ENCODE results near the gene ANKRD2. TPM values are rescaled to one million over a fixed set of nuclear protein-coding genes. Genes with fewer than 3 reads are reported as not detected.

The ANKRD2 gene
- total and polyA plus RNA-seq, 10 of the 15 experiments (the other 5 are each of a cell fraction or from before 2014, with no cell fraction given): 0.18 to 0.23 TPM; not detected in 8

DNA sequence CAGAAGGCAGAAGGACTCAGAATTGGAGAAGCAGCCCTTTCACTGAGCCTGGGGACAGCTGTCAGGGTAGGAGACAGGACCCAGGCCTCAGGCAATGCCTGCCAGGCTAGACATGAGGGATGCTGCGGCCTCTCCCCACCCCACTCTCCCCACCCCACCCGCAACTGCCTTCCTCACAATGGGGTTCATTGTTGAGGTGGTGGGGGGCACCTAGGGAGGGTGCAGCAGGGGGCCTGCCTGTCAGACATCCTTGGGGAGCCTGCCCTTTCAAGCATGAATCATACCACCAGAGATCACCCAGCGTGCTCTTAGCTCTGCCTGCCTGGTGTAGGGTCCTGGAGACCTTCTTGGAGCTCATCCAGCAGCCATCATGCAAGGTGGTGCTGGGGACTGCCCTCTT, 16.9 kb downstream of the ANKRD2 start, which contains the start of gene C10orf62:
Gene C10orf62, plus strand, starts transcription at position 243 of the 400 bp plus-strand sequence. CDS start 177 bp downstream, outside the sequence.
- no peak for ATAC-seq
- TF ChIP-seq FOXM1 (IDR thresholded peaks at IDR 0.05; ENCODE audit: low read depth, low read length) (no peak), HDAC2 (IDR thresholded peaks at IDR 0.05) (no peak), ZNF384 (IDR thresholded peaks at IDR 0.05; ENCODE audit: borderline replicate concordance, low read depth, low read length) (no peak), BMI1 (IDR thresholded peaks at IDR 0.05; ENCODE audit: borderline replicate concordance) (no peak)
- no peak for FAIRE-seq
- SMC1A ChIA-PET (ENCODE audit: uncharacterized antibody, unreplicated experiment): no interaction called here
- no peak within 1 kb of the TSS for H3K4me3 ChIP-seq
- POLR2A ChIA-PET: no interaction called here
- H3K9ac ChIP-seq (ENCODE audit: control insufficient read depth, insufficient read depth, low read length): no peak within 1 kb of the TSS
- H4K20me1 ChIP-seq (ENCODE audit: control insufficient read depth, insufficient read depth): no peaks in the 10 kb centered on the region
- H3K36me3 ChIP-seq (ENCODE audit: control insufficient read depth in 2 of 2, insufficient read depth in 2 of 2, low read length in 1 of 2): no peaks in the 10 kb centered on the region
- no peak within 1 kb of the TSS for H2AFZ ChIP-seq (ENCODE audit: control insufficient read depth, low read depth, low read length)
- BruUV-seq (replicated peaks): no TSS peak
- WGBS (ENCODE audit: insufficient coverage, insufficient replicate concordance, low lambda C conversion rate, missing lambda C conversion rate): 33% methylated on average over 2 of the region's 3 CpGs
- H3K4me2 ChIP-seq (ENCODE audit: control insufficient read depth, insufficient read depth): no peak within 1 kb of the TSS
- no peaks in the 10 kb centered on the region for H3K27me3 ChIP-seq (replicated peaks in 1 of 2; ENCODE audit: control insufficient read depth in 2 of 2, insufficient read depth in 2 of 2, low read length in 1 of 2)
- no peak within 1 kb of the TSS for H3K27ac ChIP-seq (ENCODE audit: control insufficient read depth, insufficient read depth)
- intact Hi-C loops (cut with micrococcal nuclease; ENCODE audit: unreplicated experiment) (no loop called here), in situ Hi-C loops (cut with MboI) (no loop called here)
- H3K4me1 ChIP-seq (ENCODE audit: control insufficient read depth, insufficient read depth, low read length): no peaks in the 10 kb centered on the region
- no peaks in the 10 kb centered on the region for H3K9me3 ChIP-seq (replicated peaks; ENCODE audit: control insufficient read depth, insufficient read depth, low read length)
- H3K79me2 ChIP-seq (ENCODE audit: control insufficient read depth, insufficient read depth, low read length): no peaks in the 10 kb centered on the region
- CTCF ChIA-PET: interaction anchor here (0.9 kb wide), 1 partner anchor 120 kb away, joined by 3 read pairs; no protein-coding TSS in a partner anchor
- no peak for DNase-seq (ENCODE audit: low read depth, low spot score)
- RAD21 ChIA-PET (ENCODE audit: unreplicated experiment): no interaction called here

DNA sequence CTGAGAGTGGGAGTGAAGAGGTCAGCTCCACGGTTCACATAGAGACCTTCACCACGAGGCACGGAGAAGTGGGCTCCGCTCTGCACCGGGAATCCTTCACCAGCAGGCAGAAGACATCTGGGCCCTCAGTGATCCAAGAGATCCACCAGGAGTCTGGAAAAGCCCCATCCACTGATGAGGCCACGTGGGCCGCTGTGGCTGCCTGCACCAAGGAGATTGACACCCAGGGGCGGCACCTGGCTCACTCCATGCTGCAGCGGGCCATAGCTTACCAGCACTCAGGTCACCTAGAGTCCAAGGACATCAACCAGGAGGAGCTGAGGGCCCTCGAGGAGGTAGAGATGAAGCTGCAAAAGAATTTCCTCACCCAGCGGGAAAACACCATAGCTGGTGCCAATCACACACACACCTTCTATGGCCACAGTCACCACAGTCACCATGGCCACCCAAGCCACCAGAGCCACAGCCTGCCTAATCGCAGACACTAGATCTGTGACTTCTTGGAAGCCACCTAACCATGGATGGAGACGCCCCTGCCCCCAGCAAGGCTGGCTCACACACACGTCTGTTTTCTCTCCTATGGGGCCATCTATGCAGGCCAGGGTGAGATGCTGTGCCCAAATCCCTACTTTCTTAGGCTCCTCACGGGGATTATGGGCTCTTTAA, 17.6 kb downstream of the ANKRD2 start:
- in situ Hi-C loops (cut with MboI) (no loop called here), intact Hi-C loops (cut with micrococcal nuclease; ENCODE audit: unreplicated experiment) (no loop called here)
- no peaks in the 10 kb centered on the region for H3K9me3 ChIP-seq (replicated peaks; ENCODE audit: control insufficient read depth, insufficient read depth, low read length)
- no peak overlapping the region for H3K27ac ChIP-seq (ENCODE audit: control insufficient read depth, insufficient read depth)
- POLR2A ChIA-PET: no interaction called here
- H3K9ac ChIP-seq (ENCODE audit: control insufficient read depth, insufficient read depth, low read length): no peak overlapping the region
- 26% methylated on average over 15 of the region's 15 CpGs for WGBS (ENCODE audit: insufficient coverage, insufficient replicate concordance, low lambda C conversion rate, missing lambda C conversion rate)
- RAD21 ChIA-PET (ENCODE audit: unreplicated experiment): no interaction called here
- H3K36me3 ChIP-seq (ENCODE audit: control insufficient read depth in 2 of 2, insufficient read depth in 2 of 2, low read length in 1 of 2): no peaks in the 10 kb centered on the region
- no peak for DNase-seq (ENCODE audit: low read depth, low spot score)
- TF ChIP-seq, protein P1, sequence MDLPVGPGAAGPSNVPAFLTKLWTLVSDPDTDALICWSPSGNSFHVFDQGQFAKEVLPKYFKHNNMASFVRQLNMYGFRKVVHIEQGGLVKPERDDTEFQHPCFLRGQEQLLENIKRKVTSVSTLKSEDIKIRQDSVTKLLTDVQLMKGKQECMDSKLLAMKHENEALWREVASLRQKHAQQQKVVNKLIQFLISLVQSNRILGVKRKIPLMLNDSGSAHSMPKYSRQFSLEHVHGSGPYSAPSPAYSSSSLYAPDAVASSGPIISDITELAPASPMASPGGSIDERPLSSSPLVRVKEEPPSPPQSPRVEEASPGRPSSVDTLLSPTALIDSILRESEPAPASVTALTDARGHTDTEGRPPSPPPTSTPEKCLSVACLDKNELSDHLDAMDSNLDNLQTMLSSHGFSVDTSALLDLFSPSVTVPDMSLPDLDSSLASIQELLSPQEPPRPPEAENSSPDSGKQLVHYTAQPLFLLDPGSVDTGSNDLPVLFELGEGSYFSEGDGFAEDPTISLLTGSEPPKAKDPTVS (IDR thresholded peaks at IDR 0.05; ENCODE audit: low read depth, low read length): no peak
- TF ChIP-seq MLLT1 (IDR thresholded peaks at IDR 0.05) (peak; percentile 67; the same call in 1 of the 2 replicates), PKNOX1 (IDR thresholded peaks at IDR 0.05) (peak; percentile 89)
- no peak overlapping the region for H3K4me2 ChIP-seq (ENCODE audit: control insufficient read depth, insufficient read depth)
- no peak for FAIRE-seq
- H3K79me2 ChIP-seq (ENCODE audit: control insufficient read depth, insufficient read depth, low read length): no peaks in the 10 kb centered on the region
- CTCF ChIA-PET: interaction anchor here (0.9 to 1.6 kb wide), 3 partner anchors 18 to 119 kb away, joined by 3 to 4 read pairs (median 4); partner anchors contain the start of gene ANKRD2
- no peak overlapping the region for H2AFZ ChIP-seq (ENCODE audit: control insufficient read depth, low read depth, low read length)
- H4K20me1 ChIP-seq (ENCODE audit: control insufficient read depth, insufficient read depth): no peaks in the 10 kb centered on the region
- no peak overlapping the region for H3K4me3 ChIP-seq
- peak; percentile 74 for ATAC-seq
- no peaks in the 10 kb centered on the region for H3K4me1 ChIP-seq (ENCODE audit: control insufficient read depth, insufficient read depth, low read length)
- BruUV-seq (replicated peaks): no TSS peak
- SMC1A ChIA-PET (ENCODE audit: uncharacterized antibody, unreplicated experiment): no interaction called here
- no peaks in the 10 kb centered on the region for H3K27me3 ChIP-seq (replicated peaks in 1 of 2; ENCODE audit: control insufficient read depth in 2 of 2, insufficient read depth in 2 of 2, low read length in 1 of 2)

Data from GM12878 (cell line).